NCI-H345 treated with DMSO at 0.1 percent for 48 hours (cell line): ENCODE results near the gene CCL25.
A peak's percentile ranks its signal among the peaks of the same experiment; 100 is the strongest.
"Not testable (repeated sequence)": the region's sequence is repeated elsewhere in the genome, so short reads cannot be mapped to it uniquely, and the experiment has no call there.

Experiments used
- DNase-seq: peaks from one replicate; lab custom pipeline; 2025; ENCODE audit not compliant: unreplicated experiment; lab: John Stamatoyannopoulos, UW

Gene CCL25, protein sequence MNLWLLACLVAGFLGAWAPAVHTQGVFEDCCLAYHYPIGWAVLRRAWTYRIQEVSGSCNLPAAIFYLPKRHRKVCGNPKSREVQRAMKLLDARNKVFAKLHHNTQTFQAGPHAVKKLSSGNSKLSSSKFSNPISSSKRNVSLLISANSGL

DNA sequence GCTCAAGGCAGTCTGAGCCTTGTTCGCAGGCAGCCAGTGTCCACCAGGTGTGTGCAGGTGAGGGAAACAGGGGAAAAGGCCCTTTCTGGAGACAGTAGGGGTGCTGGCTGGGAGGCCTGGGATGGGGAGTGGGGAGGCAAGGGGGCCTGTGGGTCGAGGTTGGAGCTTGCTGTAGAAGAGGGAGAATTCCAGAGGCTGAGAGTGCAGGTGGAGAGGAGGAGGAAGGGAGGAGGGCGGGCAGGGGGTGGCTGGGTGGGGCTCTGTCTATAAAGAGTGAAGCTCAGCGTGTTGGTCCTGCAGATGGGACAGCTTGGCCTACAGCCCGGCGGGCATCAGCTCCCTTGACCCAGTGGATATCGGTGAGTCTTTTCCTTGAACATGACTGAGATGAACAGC lies at the start of gene CCL25:
TSS of gene CCL25 (plus strand) at position 297 of the 396 bp plus-strand sequence. CDS start 290 bp downstream, outside the sequence.
- no peak for DNase-seq

DNA sequence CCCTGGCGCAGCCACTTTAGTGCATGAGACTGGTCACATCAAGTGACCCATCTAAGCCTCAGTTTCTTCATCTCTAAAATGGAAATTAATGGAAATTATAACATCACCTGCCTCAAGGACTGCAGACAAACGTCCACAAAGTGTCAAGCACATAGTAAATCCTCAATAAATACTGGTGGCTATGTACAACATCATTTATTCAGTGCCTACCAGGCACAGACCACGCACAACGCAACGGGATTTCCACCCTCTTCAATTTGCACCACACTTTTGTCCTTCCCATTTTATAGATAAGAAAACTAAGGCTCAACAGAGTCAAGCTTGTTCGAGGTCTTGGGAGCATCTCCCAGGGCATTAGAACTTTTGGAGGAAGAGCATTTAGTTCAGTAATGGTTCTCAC lies 48.6 kb upstream of the CCL25 start:
- DNase-seq, result no peak

DNA sequence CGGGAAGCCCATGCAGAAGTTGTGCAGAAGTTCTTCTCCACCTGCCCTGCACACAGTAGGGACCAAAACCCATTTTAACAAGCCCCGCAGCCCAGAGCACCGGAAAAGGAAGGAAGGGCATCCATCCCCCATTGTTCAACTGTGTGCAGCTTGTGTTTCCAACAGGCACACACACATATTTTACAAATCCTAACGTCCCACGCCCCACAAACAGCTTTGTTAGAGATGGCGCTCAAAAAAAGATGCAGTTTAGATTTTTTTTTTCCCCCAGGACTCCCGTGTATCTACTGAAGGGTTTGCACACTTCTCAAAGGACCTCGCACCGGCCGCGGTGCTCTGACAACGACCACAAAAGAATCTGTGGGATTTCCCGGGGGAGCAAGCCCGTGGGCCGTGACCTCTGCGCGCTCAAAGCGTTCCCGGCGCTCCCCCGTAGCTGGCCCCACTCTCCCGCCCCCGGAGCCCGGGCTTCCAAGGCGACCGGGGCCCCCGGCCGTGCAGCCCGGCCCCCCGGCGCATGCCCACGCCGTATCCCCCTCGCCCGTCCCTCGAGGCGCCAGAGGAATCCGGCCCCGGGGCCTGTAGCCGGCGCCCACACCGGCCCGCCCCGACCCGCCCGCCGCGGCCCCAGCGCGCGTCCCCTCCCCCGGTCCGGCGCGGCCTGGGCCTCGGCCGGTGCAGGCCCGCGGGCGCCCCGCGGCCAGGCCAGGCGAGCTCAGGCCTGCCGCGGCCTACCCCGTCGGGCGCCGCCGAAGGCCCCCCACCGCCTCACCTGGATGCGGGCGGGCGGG lies 47.6 kb upstream of the CCL25 start:
- no peak for DNase-seq

DNA sequence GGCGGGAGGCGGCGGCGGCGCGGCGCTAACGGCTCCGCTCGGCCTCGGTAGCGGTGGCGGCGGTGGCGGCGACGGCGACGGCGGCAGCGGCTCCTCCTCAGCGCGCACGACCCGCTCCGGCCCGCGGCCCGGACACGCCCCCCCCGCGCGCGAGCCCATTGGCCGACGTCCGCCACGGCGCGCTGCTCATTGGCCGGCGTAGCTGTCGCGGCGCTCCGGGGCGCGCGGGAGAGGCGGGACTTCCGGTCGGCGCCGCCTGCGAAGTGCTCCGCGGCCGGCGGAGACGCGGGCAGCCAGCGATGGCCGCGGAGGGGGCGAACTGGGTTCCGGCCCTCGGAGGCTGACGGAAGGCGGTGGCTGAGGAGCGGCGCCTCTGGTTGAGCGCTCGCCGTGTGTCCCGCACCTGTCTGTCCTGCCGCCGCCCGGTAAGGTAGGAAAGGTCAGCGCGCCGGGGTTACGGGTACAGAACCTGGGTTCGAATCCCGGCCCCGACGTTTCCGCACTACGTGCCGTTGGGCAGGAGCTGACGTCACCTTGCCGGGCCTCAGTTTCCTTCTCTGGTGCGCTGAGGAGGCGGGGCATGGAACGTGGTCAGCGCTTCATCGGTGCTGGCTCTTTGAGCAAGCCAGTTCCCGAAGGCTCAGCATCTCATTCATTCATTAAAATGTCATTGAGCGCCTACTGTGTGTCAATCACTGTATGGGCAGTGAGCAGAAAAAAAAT lies 46.9 kb upstream of the CCL25 start, which contains the start of gene ELAVL1:
TSS of gene ELAVL1 (minus strand) at position 108 of the 723 bp plus-strand sequence. CDS start 13,826 bp downstream, outside the sequence.
- peak; percentile 81 for DNase-seq

DNA sequence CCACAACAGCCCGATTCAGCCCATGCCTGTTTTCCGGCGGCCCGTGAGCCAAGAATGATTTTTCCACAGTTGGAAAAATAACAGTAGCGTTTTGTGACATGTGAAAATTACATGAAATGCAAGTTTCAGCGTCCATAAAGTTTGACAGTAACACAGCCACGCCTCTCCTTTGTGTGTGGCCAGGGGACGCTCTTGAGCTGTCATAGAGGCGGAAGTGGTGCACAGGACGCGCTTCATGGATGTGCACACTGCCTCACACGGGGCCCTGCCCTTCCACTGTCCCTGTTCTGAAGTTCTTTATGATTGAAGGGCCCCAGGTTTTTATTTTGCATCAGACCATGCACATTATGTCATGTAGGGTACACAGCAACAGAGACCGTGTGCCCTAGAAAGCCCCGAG lies 34.8 kb upstream of the CCL25 start:
- DNase-seq, result no peak

DNA sequence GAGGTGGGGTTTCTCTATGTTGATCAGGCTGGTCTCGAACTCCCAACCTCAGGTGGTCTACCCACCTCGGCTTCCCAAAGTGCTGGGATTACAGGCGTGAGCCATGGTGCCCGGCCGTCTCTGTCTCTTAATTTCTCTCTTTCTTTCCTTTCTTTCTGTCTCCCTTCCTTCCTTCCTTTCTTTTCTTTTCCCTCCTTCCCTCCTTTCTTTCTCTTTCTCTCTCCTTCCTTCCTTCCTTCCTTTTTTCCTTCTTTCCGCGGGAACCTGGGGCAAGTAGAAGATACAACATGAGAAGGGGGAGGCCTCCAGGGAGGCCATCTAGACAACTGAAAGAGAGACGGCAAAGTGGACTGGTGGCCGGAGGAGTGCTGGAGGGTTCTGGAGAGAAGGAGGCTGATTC lies 31.9 kb upstream of the CCL25 start:
- no peak for DNase-seq

DNA sequence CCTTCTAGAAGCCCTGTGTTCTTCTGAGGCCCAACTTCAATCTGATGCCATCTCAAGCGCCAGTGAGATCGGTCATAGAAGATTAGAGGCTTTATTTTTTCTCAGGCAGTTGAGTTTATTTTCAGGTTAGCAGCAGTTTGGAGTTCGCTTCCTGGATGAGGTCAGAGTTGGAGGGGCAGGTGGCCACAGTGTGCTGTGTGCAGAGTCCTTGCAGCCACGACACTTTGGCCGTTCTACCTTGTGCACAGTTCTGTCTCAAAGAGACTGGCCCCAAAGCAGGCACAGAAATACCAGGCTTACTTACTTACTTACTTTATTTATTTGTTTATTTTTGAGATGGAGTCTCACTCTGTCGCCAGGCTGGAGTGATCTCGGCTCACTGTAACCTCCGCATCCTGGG lies 31.2 kb upstream of the CCL25 start:
- DNase-seq, result no peak

DNA sequence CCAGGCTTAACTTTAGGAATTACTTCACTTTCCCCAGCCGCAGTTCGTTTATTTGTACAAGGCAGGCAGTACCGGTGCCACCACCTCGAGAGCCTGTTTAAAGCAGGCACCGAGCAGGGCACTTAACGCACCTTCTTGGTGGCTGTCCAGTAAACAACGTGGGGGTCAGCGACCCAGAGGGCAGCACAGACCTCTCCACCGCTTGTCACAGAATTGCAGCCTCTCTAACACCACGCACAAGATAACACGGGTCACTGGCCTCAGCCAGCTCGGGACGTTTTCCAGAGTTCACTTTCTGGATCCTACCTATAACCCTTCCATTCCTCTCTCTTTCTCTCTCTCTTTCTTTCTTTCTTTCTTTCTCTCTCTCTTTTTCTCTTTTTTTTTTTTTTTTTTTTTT lies 30.3 kb upstream of the CCL25 start:
- DNase-seq, result no peak

DNA sequence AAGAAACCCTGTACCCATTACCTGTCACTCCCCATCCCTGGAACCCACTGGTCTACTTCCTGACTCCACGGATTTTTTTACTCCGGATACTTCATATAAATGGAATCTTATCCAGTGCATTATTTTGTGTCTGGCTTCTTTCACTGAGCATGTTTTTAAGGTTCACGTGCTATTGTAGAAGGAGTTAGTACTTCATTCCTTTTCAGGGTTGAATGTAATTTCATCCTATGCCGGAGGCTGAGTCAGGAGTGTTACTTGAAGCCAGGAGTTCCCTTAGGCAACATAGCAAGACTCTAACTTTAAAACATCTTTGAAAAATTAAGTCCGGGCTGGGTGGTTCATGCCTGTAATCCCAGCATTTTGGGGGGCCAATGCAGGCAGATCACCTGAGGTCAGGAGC lies 29.2 kb upstream of the CCL25 start:
- no peak for DNase-seq

DNA sequence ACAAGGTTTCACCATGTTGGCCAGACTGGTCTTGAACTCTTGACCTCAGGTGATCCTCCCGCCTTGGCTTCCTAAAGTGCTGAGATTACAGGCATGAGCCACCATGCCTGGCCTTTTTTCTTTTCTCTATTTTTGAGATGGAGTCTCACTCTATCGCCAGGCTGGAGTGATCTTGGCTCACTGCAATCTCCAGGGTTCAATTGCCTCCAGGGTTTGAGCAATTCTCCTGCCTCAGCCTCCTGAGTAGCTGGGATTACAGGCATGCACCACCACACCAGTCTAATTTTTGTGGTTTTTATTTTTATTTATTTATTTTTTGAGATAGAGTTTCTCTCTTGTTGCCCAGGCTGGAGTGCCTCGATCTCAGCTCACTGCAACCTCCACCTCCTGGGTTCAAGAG lies 28.3 kb upstream of the CCL25 start:
- not testable (repeated sequence) for DNase-seq

DNA sequence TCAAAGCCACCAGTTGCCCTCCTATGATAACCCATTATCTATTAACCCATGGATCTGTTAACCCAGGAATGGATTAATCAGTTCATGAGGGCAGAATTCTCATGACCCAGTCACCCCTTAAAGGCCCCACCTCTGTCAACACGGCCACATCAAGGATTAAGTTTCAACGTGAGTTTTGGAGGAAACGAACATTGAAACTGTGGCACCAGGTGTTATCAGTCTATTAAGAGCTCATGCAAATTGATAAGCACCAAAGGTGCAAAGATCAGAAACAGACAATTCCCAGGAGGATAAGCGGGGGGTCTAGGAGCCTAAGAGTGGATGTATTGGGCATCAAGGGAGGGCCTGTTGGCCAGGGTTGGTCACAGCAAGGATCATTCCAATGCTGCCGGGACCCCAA lies 27.2 kb upstream of the CCL25 start:
- DNase-seq, result no peak

DNA sequence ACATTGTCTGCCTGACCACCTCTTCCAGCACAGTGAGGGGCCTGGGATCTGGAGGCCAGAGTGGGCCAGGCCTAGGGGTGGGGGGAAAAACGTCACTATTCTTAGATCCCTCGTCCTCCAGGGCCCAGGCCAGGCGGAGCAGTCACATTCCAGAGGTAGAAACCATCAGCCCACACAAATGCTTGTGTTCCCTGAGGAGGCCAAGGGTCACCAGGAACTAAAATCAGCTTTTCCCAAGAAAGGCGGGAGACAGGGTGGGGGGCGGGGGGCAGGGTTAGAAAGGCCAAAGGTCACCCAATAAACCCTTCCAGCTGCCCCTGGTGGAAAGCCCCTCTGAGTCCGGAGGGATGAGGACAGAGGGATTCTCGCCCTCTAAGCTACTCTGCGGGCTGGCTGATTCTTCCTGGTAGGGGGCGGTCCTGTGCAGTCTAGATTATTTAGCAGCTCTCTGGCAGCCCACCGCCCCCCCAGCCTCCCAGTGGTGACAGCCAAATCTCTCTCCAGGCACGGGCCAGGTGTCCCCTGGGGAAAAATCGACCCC lies 23.5 kb upstream of the CCL25 start:
- DNase-seq, result no peak

DNA sequence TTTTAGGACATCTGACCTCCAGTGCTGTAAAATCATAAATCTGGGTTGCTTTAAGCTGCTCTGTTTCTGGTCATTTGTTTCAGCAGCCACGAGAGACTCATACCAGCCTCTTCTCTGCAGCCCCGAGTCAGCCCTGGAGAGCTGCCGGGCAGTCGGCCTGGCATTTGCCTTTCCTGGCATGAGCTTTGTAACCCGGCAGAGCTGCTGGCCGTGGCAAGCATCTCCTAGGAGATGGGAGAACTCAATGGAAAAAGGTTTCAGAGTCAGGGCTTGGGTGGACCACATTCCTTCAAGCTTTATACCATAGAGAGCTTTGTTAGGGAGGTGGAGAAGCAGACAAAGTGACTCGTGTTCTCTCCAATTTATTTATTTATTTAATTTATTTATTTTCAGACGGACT lies 21.6 kb upstream of the CCL25 start:
- DNase-seq, result no peak

DNA sequence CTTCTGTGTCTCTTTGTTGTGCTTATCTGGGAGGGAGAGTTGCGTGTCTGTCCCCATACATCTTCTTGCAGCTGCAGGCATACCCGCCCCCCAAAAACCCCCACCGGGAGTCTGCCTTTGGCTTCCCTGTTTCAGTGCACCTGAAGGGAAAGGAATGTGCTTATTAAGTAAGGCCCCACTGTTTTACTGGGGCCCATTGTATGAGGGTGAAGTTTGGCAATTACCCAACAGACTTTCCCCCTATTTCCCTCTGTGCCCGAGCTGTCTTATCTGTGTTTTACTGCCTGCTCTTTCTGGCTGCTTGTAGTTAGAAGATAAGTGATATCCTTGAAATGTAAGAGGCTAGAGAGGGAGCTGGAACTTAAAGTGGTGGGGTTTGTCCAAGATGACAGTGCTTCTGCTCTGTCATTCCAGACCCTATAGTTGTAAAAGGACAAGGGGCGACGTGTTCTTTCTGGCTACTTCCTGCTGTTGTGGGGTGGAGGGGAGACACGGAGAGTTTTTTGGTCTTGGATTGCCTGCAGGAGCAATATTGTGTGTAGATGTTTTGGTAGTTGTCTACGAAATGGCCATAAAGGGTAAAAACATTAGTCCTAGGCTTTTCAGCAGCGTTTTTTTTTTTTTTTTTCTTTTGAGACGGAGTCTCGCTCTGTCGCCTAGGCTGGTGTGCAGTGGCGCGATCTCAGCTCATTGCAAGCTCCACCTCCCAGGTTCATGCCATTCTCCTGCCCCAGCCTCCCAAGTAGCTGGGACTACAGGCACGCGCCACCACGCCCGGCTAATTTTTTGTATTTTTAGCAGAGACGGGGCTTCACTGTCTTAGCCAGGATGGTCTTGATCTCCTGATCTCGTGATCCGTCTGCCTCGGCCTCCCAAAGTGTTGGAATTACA lies 19.0 kb upstream of the CCL25 start:
- not testable (repeated sequence) for DNase-seq

DNA sequence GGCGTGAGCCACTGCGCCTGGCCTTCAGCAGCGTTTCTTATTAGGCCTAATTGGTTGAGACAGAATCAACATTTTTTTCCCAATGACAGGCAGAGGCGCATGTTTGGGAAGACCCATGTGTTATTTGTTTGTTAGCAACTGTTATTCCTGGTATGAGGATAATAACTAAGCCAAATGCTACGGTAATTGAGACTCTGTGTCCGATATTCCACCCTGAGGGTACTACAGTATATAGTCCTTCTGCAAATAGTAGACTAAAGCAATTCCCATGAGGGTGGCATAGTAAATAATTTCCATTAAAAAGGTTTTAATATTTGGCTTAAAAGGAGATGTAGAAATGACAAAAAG lies 18.4 kb upstream of the CCL25 start:
- no peak for DNase-seq

DNA sequence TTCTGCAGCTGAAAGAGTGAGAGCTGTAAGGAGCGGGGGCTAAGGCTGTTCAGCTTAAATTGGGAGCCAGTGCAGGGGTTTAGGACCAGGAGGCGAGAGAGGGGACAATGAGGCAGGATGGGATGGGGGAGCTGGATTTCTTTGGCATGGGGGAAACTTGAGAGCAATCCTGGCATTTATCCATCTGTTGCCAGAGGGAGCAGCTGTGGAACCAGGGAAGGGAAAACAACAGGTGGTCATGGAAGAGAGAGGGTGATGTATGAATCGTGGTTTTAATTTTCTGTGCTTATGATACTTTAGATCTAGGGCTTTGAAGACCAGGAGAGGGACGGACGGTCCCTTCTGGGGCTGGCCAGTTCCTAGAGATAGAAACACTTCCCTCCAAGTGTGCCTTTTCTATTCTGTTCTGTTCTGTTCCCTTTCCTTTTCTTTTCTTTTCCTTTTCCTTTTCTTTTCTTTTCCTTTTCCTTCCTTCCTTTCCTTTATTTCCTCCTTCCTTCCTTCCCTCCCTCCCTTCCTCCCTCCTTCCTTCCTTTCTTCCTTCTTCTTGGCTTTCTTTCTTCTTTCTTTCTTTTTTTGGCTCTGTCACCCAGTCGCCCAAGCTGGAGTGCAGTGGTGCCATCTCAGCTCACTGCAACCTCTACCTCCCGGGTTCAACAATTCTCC lies 16.0 kb upstream of the CCL25 start:
- DNase-seq, result peak; percentile 65

DNA sequence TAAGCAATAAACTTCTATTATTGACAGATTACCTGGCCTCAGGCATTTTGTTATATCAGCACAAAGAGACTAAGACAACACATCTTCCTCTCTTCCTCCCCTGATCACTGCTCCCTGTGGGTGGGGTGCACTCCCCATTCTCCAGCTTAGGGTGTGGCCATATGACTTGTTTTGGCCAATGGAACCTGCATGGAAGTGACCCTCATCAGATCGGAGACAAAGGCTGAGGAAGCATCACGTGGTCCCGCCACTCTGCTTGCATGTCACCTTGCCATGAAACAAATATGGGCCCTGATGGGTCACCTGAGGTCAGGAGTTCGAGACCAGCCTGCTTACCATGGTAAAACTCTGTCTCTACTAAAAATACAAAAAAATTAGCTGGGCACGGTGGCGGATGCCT lies 13.7 kb upstream of the CCL25 start:
- no peak for DNase-seq

DNA sequence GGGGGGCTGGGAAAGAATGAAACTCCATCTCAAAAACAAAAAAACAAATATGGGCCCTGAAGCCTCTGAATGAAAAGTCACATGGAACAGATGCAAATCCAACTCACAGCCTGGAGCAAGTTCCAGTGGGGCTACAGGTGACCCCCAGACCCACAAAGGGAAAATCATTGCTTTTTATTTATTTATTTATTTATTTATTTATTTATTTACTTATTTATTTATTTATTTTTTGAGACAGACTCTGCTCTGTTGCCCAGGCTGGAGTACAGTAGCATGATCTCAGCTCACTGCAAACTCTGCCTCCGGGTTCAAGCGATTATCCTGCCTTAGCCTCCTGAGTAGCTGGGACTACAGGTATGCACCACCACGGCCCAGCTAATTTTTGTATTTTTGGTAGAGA lies 13.3 kb upstream of the CCL25 start:
- DNase-seq, result no peak

DNA sequence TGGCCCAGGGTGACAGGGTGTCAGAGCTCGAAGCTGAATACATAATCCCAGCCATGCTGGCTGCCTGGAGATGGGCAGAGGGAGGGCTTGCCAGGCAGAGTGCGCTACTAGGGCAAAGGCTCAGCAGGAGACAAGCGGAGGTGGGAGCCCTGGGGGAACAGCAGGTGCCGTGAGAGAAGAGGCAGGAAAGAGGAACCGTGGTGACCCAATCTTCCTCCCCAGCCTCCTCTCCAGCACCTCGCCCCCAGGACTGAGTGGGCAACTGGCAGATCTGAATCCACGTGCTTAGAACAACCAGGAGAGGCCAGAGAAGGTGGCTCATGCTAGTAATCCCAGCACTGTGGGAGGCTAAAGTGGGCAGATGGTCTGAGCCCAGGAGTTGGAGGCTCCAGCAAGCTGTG lies 11.0 kb upstream of the CCL25 start:
- peak; percentile 15 for DNase-seq

DNA sequence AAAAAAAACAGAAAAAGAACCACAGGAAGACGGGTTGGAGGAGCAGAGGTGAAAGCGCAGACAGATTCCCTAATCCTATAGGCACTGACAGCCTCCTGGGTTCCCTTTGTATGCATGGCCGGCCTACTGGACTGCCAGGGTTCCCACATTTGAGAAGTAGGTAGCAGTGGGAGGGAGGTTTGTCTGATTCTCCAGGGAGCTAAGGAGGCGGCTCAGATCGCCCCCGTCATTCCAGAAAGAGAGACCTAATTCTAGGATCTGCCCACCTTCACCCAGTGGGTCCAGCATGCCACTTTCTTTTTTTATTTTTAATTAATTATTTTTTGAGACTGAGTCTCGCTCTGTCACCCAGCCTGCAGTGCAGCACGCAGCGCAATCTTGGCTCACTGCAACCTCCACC lies 9.7 kb upstream of the CCL25 start:
- no peak for DNase-seq
